Gastrocnemius medialis (tissue), 4 donors: ENCODE results near the gene SLC35E2B.
"Not testable (repeated sequence)": the region's sequence is repeated elsewhere in the genome, so short reads cannot be mapped to it uniquely, and the experiment has no call there.

Source experiments
- POLR2A ChIP-seq, 2 donors: fragments of 450-650 bp; IDR thresholded peaks; one replicate each; pipeline ENCODE4 v1.6.1; 2017; ENCODE audit warnings: antibody characterized with exemption in 2 of 2, mild to moderate bottlenecking in 2 of 2, moderate library complexity in 2 of 2
- TF ChIP-seq, protein P1 (sequence below), 5 experiments: fragments of 450-650 bp in 3 of 5; fragments of 200-600 bp in 2 of 5; sonication (generic) in 2 of 5; IDR thresholded peaks in 4 of 5; conservative IDR thresholded peaks in 1 of 5; 1 replicate in 4 of 5; 2 replicates in 1 of 5; pipeline ENCODE4 v1.5.1; 2016 to 2019; ENCODE audit warnings: antibody characterized with exemption in 5 of 5, mild to moderate bottlenecking in 3 of 5, moderate library complexity in 3 of 5

DNA sequence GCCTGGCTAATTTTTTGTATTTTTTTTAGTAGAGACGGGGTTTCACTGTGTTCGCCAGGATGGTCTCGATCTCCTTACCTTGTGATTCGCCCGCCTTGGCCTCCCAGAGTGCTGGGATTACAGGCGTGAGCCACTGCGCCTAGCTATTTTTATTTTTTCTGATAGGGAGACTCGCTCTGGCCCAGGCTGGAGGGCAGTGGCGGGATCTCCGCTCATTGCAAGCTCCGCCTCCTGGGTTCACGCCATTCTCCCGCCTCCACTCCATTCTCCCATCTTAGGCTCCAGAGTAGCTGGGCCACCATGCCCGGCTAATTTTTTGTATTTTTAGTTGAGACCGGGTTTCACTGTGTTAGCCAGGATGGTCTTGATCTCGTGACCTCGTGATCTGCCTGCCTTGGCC is 33.5 kb upstream of the SLC35E2B start:
- TF ChIP-seq, protein P1, sequence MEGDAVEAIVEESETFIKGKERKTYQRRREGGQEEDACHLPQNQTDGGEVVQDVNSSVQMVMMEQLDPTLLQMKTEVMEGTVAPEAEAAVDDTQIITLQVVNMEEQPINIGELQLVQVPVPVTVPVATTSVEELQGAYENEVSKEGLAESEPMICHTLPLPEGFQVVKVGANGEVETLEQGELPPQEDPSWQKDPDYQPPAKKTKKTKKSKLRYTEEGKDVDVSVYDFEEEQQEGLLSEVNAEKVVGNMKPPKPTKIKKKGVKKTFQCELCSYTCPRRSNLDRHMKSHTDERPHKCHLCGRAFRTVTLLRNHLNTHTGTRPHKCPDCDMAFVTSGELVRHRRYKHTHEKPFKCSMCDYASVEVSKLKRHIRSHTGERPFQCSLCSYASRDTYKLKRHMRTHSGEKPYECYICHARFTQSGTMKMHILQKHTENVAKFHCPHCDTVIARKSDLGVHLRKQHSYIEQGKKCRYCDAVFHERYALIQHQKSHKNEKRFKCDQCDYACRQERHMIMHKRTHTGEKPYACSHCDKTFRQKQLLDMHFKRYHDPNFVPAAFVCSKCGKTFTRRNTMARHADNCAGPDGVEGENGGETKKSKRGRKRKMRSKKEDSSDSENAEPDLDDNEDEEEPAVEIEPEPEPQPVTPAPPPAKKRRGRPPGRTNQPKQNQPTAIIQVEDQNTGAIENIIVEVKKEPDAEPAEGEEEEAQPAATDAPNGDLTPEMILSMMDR (IDR thresholded peaks at IDR 0.05 in 4 of 5, conservative IDR thresholded peaks at IDR 0.05 in 1 of 5) = not testable (repeated sequence)
- TF ChIP-seq POLR2A (IDR thresholded peaks at IDR 0.05) = not testable (repeated sequence)
